Measurements from ENCODE around the gene ITGA7. TPM values are rescaled to one million over a fixed set of nuclear protein-coding genes. Genes with fewer than 3 reads are reported as not detected.
"Not testable (repeated sequence)": the region's sequence is repeated elsewhere in the genome, so short reads cannot be mapped to it uniquely, and the experiment has no call there.

ITGA7 gene
- total RNA-seq, 1 experiment from 2014 or later, result 7.8 TPM

DNA sequence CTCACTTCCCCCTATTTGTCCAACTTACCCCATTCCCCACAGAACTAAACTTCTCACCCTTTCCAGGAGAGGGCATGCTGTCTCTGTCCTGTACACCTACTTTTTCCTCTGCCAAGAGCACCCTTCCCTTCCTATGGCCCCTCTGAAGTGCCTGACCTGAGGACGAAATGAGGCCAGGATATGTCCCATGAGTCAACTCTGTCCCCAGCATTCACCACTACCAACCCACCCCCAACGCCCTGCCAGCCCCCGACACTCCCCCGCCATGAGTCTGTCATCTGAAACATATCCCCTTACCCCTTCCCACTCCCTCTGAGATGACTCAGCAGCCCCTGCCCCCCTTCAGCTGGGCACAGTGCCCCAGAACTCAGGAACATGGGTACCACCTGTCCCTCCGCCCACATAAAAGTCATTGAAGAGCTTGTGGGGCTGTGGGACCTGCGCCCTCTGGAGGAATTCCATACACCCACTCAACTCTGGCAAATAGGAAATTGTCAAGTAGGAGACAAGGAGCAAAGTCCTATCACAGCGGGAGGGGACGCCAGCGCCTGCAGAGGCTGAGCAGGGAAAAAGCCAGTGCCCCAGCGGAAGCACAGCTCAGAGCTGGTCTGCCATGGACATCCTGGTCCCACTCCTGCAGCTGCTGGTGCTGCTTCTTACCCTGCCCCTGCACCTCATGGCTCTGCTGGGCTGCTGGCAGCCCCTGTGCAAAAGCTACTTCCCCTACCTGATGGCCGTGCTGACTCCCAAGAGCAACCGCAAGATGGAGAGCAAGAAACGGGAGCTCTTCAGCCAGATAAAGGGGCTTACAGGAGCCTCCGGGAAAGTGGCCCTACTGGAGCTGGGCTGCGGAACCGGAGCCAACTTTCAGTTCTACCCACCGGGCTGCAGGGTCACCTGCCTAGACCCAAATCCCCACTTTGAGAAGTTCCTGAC lies 26.3 kb downstream of the ITGA7 start:
- DNase-seq (ENCODE audit: low spot score), result peak; percentile 76

DNA sequence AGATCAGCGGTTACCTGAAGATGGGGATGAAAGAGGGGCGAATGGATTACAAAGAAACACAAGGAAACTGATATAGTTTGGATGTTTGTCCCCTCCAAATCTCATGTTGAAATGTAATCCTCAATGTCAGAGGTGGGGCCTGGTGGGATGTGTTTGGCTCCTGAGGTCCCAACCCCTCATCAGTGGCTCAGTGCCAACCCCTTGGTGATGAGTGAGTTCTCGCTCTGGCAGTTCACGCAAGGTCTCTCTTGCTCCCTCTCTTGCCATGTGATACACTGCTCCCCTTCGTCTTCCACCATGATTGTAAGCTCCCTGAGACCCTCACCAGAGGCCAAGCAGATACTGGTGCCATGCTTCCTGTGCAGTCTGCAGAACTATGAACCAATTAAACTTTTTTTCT lies 28.0 kb downstream of the ITGA7 start:
- no peak for DNase-seq (ENCODE audit: low spot score)

DNA sequence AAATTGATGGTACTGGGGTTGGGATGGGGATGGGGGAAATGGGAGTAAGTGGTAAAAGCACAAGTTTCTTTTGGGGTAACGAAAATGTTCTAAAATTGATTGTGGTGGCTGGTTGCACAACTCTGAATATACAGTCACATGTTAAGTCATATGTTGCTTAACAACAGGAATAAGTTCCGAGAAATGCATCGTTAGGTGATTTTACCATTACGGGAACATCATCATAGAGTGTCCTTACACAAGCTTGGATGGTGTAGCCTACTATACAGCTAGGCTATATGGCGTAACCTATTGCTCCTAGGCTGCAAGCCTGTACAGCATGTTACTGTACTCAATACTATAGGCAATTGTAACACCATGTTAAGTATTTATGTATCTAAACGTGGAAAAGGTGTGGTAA lies 31.0 kb downstream of the ITGA7 start:
- no peak for DNase-seq (ENCODE audit: low spot score)

DNA sequence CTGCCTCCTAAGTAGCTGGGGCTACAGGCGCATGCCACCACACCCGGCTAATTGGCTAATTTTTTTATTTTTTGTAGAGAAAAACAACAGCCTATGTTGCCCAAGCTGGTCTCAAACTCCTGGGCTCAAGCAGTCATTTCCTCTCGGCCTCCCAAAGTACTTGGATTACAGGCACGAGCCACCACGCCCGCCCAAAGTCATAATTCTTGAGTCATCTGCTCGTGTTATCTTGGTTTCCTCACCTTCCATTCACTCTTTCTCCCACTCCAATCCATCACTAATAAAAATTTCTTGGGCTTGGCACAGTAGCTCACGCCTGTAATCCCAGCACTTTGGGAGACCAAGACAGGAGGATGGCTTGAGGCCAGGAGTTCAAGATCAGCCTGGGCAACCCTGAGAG lies 32.0 kb downstream of the ITGA7 start:
- no peak for DNase-seq (ENCODE audit: low spot score)

DNA sequence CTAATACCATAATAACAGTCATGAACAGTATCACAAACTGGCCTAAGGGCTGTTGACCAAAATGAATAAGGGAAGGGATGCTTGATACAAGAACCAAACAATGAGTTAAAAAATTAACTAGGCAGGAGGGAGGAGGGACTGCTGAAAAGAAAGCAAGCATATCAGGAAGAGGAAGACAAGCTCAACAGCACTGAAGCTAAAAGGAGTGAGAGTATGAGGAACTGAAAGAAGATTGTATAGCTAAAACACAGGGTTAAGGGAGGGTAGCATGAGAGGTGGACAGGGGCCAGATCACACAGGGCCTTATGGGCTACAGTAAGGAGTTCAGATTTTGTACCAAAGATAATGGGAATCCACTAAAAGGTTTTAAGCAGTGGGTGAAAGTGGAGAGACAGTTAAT lies 34.1 kb downstream of the ITGA7 start:
- DNase-seq (ENCODE audit: low spot score), result no peak

DNA sequence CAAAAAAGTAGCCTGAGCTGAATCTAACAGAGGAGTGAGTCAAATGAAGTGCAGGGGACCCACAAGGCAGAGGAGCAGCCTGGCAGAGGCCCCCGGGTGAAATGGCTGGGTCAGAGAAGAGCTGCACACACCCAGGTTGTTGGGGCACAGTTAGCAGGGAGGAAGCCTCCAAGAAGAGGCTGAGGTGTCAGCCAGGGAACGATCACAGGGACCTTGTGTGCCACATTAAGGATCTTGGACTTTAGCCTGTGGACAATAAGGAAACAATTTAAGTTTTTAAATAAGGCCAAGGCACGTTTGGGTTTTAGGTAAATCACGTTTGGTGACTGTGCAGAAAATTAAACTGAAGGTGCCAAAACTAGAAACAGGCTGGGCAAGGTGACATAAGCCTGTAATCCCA lies 36.0 kb downstream of the ITGA7 start:
- DNase-seq (ENCODE audit: low spot score), result no peak

DNA sequence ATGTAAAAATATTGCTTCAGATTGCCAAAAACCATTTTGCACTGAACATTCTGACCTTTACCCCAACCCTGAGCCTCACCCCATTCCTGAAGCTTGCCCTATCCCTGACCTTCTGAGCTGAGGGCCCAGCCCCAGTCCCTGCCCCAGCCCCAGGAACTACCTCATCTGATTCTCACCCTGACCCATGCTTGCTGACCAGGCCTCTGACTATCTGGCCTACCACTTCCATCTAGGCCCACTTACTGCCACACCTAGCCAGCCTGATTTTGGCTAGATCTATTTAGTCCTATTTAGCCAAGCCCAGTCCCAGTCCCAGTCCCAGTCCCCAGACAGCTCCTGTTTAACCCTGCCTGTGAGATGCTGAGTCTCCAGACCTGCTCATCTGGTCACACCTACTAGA lies 37.4 kb downstream of the ITGA7 start:
- no peak for DNase-seq (ENCODE audit: low spot score)

DNA sequence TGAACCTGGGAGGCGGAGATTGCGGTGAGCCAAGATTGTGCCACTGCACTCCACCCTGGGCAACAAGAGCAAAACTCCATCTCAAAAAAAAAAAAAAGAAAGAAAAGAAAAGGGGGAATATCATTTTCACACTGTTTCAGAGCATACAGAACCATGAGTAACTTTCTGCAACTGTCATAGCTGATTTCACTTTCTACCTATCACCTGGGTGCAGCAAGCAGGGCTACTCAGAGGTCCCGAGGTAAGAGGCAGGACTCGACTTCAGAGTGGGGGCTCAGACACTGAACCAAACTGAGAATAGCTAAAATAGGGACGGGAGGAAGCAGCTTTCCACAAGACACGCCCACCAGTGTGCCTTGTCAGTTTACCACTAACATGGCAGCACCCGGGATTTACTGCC lies 41.2 kb downstream of the ITGA7 start:
- DNase-seq (ENCODE audit: low spot score), result no peak

DNA sequence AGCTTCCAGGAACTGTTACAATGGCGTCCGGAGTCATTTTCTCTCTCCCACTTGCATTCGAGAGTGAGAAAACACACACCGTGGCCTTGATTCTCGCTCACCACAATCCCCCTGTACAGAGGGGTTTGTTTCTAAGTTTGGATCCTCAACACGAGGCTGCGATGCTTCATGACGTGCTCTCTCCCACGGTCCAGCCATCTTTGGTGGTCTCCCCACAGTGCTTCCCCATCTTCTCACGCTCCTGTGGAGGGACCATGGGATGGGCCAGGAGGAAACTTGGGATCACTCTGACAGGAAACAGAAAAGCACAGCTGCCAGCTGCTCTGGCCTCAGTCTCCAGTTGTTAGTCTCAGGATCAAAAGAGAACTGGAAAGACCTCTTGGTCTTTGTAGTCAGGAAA lies 42.9 kb downstream of the ITGA7 start:
- no peak for DNase-seq (ENCODE audit: low spot score)

DNA sequence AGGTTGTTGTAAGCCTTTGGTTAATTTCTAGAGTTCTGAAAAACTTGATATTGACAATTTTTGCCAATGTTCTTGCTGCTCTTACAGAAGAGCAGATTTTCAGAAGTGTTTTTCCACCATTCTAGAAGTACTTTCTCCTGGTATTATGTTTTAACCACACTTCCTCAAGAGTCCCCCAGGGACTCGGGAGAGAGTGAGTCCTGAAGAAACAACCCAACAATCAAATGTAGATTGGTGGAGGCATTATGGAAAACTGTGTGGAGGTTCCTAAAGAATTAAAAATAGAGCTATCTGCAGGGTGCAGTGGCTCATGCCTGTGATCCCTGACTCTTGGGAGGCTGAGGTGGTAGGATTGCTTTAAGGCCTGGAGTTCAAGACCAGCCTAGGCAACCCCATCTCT lies 44.3 kb downstream of the ITGA7 start:
- DNase-seq (ENCODE audit: low spot score), result no peak

DNA sequence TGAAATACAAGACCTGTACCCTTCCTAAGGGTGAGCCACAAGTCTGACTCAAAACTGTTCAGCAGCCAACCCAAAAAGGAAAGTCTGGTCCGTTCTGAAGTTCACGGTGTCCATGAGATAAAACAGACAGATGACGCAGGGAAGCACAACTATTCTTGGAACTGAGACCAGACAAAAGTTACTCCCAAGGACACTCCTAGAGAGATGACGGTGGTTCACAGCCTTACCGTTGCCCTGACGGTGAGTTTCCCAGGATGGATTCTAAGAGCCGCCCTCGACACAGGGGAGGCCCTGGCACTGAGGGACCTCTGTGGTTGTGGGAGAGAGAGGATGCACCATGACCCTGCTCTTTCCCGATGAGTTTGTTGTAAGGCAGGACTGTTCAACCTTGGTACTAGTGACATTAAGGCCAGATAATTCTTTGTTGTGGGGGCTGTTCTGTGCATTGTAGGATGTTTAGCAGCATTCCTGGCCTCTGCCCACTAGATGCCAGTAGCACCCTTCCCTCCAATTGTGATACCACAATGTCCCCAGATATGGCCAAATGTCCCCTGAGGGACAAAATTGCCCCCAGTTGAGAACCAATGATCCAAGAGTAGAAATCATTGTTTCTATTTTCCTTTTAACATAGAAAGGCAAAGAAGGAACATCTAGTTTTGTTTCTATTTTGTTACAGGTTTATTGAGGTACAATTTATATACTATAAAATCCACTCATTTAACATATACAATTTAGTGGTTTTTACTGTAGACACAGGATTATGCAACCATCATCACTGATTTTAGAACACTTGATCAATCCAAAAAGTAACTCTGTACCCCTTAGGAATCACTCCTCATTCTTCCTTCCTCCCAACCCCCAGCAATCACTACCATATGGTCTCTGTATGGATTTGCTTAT lies 48.0 kb downstream of the ITGA7 start:
- peak; percentile 25 for DNase-seq (ENCODE audit: low spot score)

DNA sequence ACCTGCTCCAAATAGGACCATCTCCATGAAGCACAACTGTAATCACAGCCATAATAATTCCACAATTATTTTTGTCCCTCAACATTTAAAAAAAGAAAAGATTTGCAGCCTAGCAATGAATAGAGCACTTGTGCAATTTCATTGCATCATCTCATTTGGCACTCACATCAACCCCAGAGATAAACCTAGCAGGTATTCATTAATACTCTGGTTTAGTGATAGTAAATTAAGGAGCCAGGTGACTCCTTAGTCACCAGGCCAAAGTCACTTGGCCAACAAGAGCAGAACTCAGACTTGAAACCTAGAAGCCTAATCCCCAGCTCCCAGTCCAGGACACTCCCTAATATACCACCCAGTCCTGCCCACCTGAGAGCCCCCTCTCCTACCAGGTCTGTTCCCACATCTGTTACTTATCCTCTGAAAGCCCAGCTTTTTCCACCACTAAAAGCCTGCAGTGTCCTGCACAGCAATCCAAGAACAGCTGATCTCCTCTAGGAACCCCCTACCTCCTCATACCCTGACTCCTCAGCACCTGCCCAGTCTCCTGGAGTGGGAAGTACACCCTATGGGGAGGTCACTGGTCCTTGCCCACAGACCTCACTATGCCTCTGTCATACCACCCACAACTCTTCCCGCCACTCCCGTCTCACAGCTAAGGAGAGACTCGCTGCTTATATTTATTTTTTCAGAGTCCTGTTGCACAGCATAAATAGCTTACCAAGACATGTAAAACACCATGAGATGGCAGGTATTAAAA lies 48.9 kb downstream of the ITGA7 start:
- no peak for DNase-seq (ENCODE audit: low spot score)

DNA sequence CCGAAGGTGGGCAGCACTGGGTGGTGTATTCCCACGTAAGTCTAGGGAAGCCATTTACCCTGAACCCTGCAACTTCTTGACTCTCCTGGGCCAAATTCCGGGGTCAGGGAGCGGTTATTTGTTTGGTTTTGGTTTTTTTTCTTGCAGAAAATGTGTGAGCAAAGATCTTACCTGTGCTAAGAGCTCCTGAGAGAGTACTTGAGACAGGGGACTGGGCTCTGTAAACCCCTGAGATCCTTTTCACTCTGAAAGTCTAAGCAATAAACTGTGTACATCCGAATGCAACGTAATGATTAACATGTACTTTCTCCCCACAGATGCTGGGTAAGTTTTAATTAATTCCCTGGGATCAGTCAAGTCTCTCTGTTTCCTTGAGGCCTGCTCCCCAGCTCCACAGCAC lies 49.5 kb downstream of the ITGA7 start:
- DNase-seq (ENCODE audit: low spot score), result no peak

DNA sequence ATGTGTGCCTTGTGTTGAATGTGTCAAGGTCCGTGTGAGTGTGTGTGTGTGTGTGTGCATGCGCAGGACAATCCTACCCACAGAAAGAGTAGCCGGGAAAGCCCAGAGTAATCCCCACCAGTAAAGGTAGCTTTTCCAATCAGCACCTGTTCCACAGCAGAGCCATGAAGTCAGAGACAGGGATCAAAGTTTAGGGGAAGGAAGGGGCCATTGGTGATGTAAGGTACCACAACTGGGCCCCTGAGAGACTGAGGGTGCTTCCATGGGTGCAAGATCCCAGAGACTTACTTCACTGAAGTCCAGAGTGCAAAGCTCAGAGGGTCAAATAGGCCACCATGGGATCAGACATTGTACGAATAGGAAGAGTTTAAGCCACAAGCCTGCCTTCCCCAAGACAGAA lies 50.5 kb downstream of the ITGA7 start:
- DNase-seq (ENCODE audit: low spot score), result no peak

DNA sequence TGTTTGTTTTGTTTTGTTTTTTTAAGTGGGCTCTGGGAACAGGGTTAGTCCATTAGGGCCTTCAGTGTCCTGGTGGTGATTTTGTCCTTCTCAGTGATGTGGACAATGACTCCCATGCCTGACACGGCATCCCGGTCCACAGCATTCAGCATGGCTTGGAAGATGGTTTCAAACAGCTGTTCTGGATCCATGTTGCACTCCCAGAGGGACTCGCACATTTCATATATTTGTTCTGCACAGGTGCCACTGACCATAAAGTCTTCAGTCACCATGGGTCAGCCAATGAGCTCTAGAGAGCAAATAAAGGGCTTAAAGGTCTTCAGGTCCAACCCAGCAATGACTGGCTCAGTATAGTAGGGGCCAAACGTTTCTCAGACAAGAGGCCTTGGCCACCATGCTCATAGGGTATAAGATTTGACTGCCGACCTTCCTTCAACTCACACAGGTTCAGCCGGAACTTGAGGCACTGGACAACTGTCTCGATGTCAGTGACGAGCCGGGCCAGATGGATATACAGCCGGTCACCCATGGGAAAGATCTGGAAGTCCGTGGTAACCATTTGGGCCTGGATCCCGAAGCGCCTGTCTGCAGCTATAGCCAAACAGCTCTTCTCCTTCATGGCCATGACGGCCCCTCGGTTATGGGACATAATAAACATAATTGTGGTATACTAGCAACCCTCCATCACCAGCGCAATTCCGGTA lies 53.0 kb downstream of the ITGA7 start:
- DNase-seq (ENCODE audit: low spot score), result no peak

DNA sequence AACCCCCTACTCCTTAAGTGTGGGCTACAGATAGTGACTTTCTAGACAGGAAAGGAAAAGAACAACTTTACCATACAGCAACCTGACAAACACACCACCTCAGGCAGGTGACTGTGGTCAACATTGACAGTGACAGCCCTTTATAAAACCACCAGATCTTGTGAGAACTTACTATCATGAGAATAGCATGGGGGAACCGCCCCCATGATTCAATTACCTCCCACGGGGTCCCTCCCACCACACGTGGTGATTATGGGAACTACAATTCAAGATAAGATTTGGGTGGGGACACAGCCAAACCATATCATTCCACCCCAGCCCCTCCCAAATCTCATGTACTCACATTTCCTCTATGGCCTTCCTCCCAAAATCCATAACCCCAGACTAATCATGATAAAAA lies 54.7 kb downstream of the ITGA7 start:
- no peak for DNase-seq (ENCODE audit: low spot score)

DNA sequence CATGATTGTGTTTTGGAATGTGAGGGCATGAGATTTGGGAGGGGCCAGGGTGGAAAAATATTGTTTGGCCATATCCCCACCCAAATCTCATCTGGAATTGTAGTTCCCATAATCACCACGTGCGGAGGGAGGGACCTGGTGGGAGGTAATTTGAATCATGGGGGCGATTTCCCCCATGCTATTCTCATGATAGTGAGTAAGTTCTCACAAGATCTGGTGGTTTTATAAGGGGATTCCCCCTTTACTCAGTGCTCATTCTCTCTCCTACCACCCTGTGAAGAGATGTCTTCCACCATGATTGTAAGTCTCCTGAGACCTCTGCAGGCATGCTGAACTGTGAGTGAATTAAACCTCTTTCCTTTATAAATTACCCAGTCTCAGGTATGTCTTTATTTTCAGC lies 55.4 kb downstream of the ITGA7 start:
- DNase-seq (ENCODE audit: low spot score), result no peak

DNA sequence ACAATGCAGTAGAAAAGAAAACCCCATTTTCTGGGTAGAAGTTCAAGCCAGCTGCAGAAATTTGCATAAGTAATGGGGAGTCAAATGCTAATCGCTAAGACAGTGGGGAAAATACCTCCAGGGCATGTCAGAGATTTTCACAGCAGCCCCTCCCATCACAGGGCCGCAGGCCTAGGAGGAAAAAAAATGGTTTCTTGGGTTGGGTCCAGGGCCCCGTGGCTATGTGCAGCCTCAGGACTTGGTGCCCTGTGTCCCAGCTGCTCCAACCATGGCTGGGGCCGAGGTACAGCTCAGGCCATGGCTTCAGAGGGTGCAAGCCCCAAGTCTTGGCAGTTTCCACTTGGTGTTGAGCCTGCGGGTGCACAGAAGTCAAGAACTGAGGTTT lies 56.4 kb downstream of the ITGA7 start:
- no peak for DNase-seq (ENCODE audit: low spot score)

DNA sequence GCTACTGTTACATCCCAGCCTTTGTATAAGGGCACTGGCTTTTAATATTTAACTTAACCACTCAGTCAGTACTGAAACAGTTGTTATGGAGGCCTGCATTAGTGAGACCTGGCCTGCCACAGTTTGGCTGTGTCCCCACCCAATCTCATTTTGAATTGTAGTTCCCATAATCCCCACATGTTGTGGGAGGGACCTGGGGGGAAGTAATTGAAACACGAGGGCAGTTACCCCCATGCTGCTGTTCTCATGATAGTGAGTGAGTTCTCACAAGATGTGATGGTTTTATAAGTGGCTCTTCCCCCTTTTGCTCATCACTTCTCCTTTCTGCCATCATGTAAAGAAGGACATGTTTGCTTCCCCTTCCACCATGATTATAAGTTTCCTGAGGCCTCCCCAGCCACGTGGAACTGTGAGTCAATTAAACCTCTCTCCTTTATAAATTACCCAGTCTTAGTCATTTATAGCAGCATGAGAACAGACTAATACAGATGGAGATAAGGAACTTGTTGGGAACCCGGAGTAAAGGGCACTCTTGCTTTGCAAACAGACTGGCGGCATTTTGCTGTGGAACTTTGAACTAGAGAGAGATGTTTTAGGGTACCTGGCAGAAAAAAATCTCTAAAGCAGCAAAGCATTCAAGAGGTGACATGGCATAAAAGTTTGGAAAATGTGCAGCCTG lies 56.9 kb downstream of the ITGA7 start:
- DNase-seq (ENCODE audit: low spot score), result not testable (repeated sequence)

DNA sequence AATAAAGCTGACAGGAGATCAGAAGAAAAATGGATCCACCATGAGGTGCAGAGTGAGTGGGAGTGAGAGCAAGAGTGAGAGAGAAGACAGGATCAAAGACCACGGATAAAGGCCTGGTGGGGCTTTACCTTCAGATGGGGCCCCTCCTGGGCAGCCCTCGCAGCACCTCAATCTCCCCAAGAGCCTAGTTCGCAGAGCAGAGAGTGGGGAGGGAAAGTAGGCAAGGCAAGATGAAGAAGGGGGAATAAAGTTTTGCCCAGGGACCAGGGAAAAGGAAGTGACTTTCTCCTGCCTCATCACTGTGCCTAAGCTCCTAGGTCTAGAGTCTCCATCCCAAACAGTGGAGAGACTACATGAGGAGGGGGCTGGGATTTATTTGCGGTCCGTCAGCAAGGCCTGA lies 60.7 kb downstream of the ITGA7 start:
- DNase-seq (ENCODE audit: low spot score), result no peak

DNA sequence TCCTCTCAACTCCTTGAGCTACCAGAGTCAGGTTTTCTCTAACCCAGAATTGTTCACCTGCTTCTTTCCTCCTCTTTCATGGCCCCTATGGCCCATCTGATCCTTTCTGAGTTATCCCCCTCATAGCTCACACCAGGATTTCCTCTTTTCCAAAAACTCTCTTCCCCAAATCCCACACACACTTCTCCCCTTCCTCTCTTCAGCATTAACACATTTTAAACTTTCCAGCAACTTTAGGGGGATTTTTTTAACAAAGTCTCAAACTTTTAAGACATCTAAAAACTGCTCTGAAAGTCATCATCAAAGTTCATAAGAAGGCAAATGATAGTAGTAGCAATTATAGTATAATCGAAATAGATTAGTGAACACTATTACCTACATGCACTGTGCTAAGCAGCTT lies 63.1 kb downstream of the ITGA7 start:
- no peak for DNase-seq (ENCODE audit: low spot score)
